Measurements from ENCODE around the gene ASXL3.

GRCh38 chr18:33562741-33563140 is 15.3 kb upstream of the ASXL3 start:
- TF ChIP-seq RAD21 (conservative IDR thresholded peaks at IDR 0.05) (no peak), TAF1 (IDR thresholded peaks at IDR 0.05; ENCODE audit: low read depth) (no peak), EP300 (conservative IDR thresholded peaks at IDR 0.05; ENCODE audit: poor library complexity, severe bottlenecking) (no peak)
- TF ChIP-seq, protein P1, sequence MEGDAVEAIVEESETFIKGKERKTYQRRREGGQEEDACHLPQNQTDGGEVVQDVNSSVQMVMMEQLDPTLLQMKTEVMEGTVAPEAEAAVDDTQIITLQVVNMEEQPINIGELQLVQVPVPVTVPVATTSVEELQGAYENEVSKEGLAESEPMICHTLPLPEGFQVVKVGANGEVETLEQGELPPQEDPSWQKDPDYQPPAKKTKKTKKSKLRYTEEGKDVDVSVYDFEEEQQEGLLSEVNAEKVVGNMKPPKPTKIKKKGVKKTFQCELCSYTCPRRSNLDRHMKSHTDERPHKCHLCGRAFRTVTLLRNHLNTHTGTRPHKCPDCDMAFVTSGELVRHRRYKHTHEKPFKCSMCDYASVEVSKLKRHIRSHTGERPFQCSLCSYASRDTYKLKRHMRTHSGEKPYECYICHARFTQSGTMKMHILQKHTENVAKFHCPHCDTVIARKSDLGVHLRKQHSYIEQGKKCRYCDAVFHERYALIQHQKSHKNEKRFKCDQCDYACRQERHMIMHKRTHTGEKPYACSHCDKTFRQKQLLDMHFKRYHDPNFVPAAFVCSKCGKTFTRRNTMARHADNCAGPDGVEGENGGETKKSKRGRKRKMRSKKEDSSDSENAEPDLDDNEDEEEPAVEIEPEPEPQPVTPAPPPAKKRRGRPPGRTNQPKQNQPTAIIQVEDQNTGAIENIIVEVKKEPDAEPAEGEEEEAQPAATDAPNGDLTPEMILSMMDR (IDR thresholded peaks at IDR 0.05; ENCODE audit: poor library complexity, severe bottlenecking) = no peak

Data from neural cell (in vitro differentiated cells).